ENCODE measurements around the gene PRKCB. TPM values are rescaled to one million over a fixed set of nuclear protein-coding genes. Genes with fewer than 3 reads are reported as not detected.
"Not testable (repeated sequence)": the region's sequence is repeated elsewhere in the genome, so short reads cannot be mapped to it uniquely, and the experiment has no call there.

Gene PRKCB
- total RNA-seq, 1 experiment from 2014 or later = 0.89 TPM

GRCh38 chr16:24108090-24108489, 272.3 kb downstream of the PRKCB start:
- H4K20me1 ChIP-seq (ENCODE audit: insufficient read depth); POLR2A ChIA-PET; H3K4me1 ChIP-seq (ENCODE audit: control insufficient read depth in 1 of 2, insufficient read depth in 2 of 2, low read length in 2 of 2); DNase-seq (ENCODE audit: low read depth, low spot score); H3K4me2 ChIP-seq (ENCODE audit: low read length); RAD21 ChIA-PET (ENCODE audit: low non-redundant PET in 1 of 2, low total read pairs in 2 of 2, uncharacterized antibody in 2 of 2, unreplicated experiment in 2 of 2); H3K9ac ChIP-seq (ENCODE audit: low read length); H3K36me3 ChIP-seq (ENCODE audit: control insufficient read depth in 1 of 2, insufficient read depth in 2 of 2, low read length in 2 of 2); H3K9me2 ChIP-seq (ENCODE audit: insufficient read depth); H3K27ac ChIP-seq (ENCODE audit: low read depth, low read length); intact Hi-C loops (cut with micrococcal nuclease); H2AFZ ChIP-seq (ENCODE audit: low read depth, low read length, poor library complexity, severe bottlenecking); BruUV-seq (replicated peaks); CTCF ChIA-PET; ATAC-seq; H3K9me3 ChIP-seq (ENCODE audit: control insufficient read depth in 1 of 2, insufficient read depth in 1 of 2, low read depth in 1 of 2, low read length in 2 of 2); H3K27me3 ChIP-seq (ENCODE audit: insufficient read depth, low read length); H3K4me3 ChIP-seq (replicated peaks in 1 of 2; ENCODE audit: low read depth in 1 of 2, low read length in 2 of 2); H3K79me2 ChIP-seq (ENCODE audit: insufficient read depth, low read length): not testable (repeated sequence)

DNA sequence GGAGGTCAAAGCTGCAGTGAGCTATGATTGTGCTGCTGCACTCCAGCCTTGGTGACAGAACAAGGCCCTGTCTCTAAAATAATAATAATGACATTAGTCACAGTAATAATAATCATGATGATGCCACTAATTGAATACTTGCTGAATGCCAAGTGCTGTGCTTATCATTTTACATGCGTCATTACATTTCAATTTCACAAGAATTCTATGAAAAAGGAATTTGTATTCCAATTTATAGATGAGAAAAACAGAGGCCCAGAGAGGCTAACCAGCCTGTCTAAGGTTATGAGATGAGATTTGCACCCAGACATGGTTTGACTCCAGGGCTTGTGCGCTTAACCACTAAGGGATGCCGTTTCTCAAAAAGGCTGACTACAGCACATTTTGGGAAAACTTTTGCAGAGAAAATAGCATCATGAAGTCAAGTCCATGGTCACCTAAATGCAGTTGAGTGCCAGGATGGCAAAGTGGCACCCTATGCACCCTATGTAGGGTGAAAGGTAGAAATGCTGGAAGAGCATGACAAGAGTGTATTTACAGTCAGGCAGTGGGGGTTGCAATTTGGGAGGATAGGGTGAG, 276.0 kb downstream of the PRKCB start:
- CTCF ChIA-PET = no interaction called here
- RAD21 ChIA-PET (ENCODE audit: low non-redundant PET in 1 of 2, low total read pairs in 2 of 2, uncharacterized antibody in 2 of 2, unreplicated experiment in 2 of 2) = no interaction called here

More for the DNA sequence above, 276.0 kb downstream of the PRKCB start:
- ATAC-seq (no peak), DNase-seq (ENCODE audit: low read depth, low spot score) (no peak)
- no peaks in the 10 kb centered on the region for H3K4me1 ChIP-seq (ENCODE audit: control insufficient read depth in 1 of 2, insufficient read depth in 2 of 2, low read length in 2 of 2)
- no peaks in the 10 kb centered on the region for H3K9me2 ChIP-seq (ENCODE audit: insufficient read depth)
- no TSS peak for BruUV-seq (replicated peaks)
- H4K20me1 ChIP-seq (ENCODE audit: insufficient read depth) = no peaks in the 10 kb centered on the region
- TF ChIP-seq, protein P1, sequence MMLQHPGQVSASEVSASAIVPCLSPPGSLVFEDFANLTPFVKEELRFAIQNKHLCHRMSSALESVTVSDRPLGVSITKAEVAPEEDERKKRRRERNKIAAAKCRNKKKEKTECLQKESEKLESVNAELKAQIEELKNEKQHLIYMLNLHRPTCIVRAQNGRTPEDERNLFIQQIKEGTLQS (IDR thresholded peaks at IDR 0.05) = no peak
- TF ChIP-seq SIN3A (IDR thresholded peaks at IDR 0.05; ENCODE audit: low read depth) = no peak
- TF ChIP-seq CEBPB (IDR thresholded peaks at IDR 0.05; ENCODE audit: low read depth) = no peak
- no peak for TF ChIP-seq ZBTB33 (IDR thresholded peaks at IDR 0.05; ENCODE audit: extremely low read depth, insufficient replicate concordance, low read length)
- TF ChIP-seq, protein P2, sequence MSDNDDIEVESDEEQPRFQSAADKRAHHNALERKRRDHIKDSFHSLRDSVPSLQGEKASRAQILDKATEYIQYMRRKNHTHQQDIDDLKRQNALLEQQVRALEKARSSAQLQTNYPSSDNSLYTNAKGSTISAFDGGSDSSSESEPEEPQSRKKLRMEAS (IDR thresholded peaks at IDR 0.05) = no peak
- no peak for TF ChIP-seq TCF7L2 (IDR thresholded peaks at IDR 0.05; ENCODE audit: borderline replicate concordance, extremely low read depth, insufficient read depth, insufficient read length)
- TF ChIP-seq POLR2A (IDR thresholded peaks at IDR 0.05; ENCODE audit: borderline replicate concordance, extremely low read depth, insufficient read depth, insufficient read length) = no peak
- H3K4me3 ChIP-seq (replicated peaks in 1 of 2; ENCODE audit: low read depth in 1 of 2, low read length in 2 of 2) = no peak overlapping the region
- H3K27ac ChIP-seq (ENCODE audit: low read depth, low read length) = no peak overlapping the region
- no peak overlapping the region for H3K9ac ChIP-seq (ENCODE audit: low read length)
- no peak overlapping the region for H3K4me2 ChIP-seq (ENCODE audit: low read length)
- POLR2A ChIA-PET = no interaction called here
- H3K79me2 ChIP-seq (ENCODE audit: insufficient read depth, low read length) = no peaks in the 10 kb centered on the region
- no peaks in the 10 kb centered on the region for H3K36me3 ChIP-seq (ENCODE audit: control insufficient read depth in 1 of 2, insufficient read depth in 2 of 2, low read length in 2 of 2)
- H3K27me3 ChIP-seq (ENCODE audit: insufficient read depth, low read length) = peaks cover 20% of the 10 kb centered on the region
- no peaks in the 10 kb centered on the region for H3K9me3 ChIP-seq (ENCODE audit: control insufficient read depth in 1 of 2, insufficient read depth in 1 of 2, low read depth in 1 of 2, low read length in 2 of 2)
- H2AFZ ChIP-seq (ENCODE audit: low read depth, low read length, poor library complexity, severe bottlenecking) = no peak overlapping the region
- intact Hi-C loops (cut with micrococcal nuclease) = no loop called here

Data from HCT116 (cell line).